Bronchial epithelial cell (primary cell): ENCODE results near the gene TRPM1. TPM values are rescaled to one million over a fixed set of nuclear protein-coding genes. Genes with fewer than 3 reads are reported as not detected.
A peak's percentile ranks its signal among the peaks of the same experiment; 100 is the strongest.

Source experiments
- DNase-seq: peaks from one replicate; pipeline ENCODE4 v3.0.0-alpha.2; 2010; ENCODE audit warnings: low read depth
- FAIRE-seq: peaks from 2 replicates; lab custom pipeline; 2011; peaks lifted over from hg19 to GRCh38; lab: Jason Lieb, UNC
- H3K27me3 ChIP-seq: 2 replicates; pipeline ENCODE4 v1.5.1; 2011; ENCODE audit warnings: low read length; ENCODE audit not compliant: control insufficient read depth, insufficient read depth
- H3K36me3 ChIP-seq: 2 replicates; pipeline ENCODE4 v1.5.1; 2011; ENCODE audit warnings: low read length; ENCODE audit not compliant: control insufficient read depth, insufficient read depth
- H3K4me3 ChIP-seq: 2 replicates; pipeline ENCODE4 v1.5.1; 2011; ENCODE audit warnings: mild to moderate bottlenecking, low read depth, low read length, control low read depth
- CTCF ChIP-seq: IDR thresholded peaks from 2 replicates; pipeline ENCODE4 v1.5.1; 2011; ENCODE audit warnings: mild to moderate bottlenecking, moderate library complexity, low read length, control low read depth, inconsistent platforms; ENCODE audit not compliant: insufficient read depth, severe bottlenecking
- total RNA-seq: library from RNA; depleted of rRNA; stranded (reverse); fragments of >200 nt; gene quantifications from 2 replicates; pipeline ENCODE4 v1.2.1, GENCODE V29; 2014

Gene TRPM1
- total RNA-seq, 1 donor from 2014 or later: under 0.01 TPM

GRCh38 chr15:31051496-31052080, 49.9 kb downstream of the TRPM1 start:
- no peaks in the 10 kb centered on the region for H3K27me3 ChIP-seq
- FAIRE-seq (peak; percentile 23), DNase-seq (no peak)
- no peaks in the 10 kb centered on the region for H3K36me3 ChIP-seq
- no peak for TF ChIP-seq CTCF
- H3K4me3 ChIP-seq: no peak overlapping the region

GRCh38 chr15:31050953-31051352, 50.6 kb downstream of the TRPM1 start:
- no peak for TF ChIP-seq CTCF
- Histone ChIP-seq H3K36me3 (no peaks in the 10 kb centered on the region), H3K27me3 (no peaks in the 10 kb centered on the region), H3K4me3 (no peak overlapping the region)
- DNase-seq (no peak), FAIRE-seq (no peak)

GRCh38 chr15:31049682-31050615, 51.6 kb downstream of the TRPM1 start:
- Histone ChIP-seq H3K4me3 (no peak overlapping the region), H3K36me3 (no peaks in the 10 kb centered on the region), H3K27me3 (no peaks in the 10 kb centered on the region)
- no peak for TF ChIP-seq CTCF
- FAIRE-seq: no peak
- peak; percentile 15 for DNase-seq

GRCh38 chr15:31049111-31049510, 52.4 kb downstream of the TRPM1 start:
- no peak overlapping the region for H3K4me3 ChIP-seq
- H3K36me3 ChIP-seq: no peaks in the 10 kb centered on the region
- TF ChIP-seq CTCF: no peak
- H3K27me3 ChIP-seq: no peaks in the 10 kb centered on the region
- no peak for DNase-seq
- FAIRE-seq: no peak

GRCh38 chr15:31047437-31047836, 54.1 kb downstream of the TRPM1 start:
- no peak for TF ChIP-seq CTCF
- DNase-seq (no peak), FAIRE-seq (no peak)
- Histone ChIP-seq H3K27me3 (no peaks in the 10 kb centered on the region), H3K36me3 (no peaks in the 10 kb centered on the region), H3K4me3 (no peak overlapping the region)
